ENCODE data around the gene MORN3. TPM values are rescaled to one million over a fixed set of nuclear protein-coding genes. Genes with fewer than 3 reads are reported as not detected.
"Not testable (repeated sequence)": the region's sequence is repeated elsewhere in the genome, so short reads cannot be mapped to it uniquely, and the experiment has no call there.

The MORN3 gene
- total RNA-seq, 1 experiment from 2014 or later: not detected

GRCh38 chr12:121638298-121639202 lies 30.9 kb downstream of the MORN3 start:
- no peak for DNase-seq (ENCODE audit: low read depth)

DNA sequence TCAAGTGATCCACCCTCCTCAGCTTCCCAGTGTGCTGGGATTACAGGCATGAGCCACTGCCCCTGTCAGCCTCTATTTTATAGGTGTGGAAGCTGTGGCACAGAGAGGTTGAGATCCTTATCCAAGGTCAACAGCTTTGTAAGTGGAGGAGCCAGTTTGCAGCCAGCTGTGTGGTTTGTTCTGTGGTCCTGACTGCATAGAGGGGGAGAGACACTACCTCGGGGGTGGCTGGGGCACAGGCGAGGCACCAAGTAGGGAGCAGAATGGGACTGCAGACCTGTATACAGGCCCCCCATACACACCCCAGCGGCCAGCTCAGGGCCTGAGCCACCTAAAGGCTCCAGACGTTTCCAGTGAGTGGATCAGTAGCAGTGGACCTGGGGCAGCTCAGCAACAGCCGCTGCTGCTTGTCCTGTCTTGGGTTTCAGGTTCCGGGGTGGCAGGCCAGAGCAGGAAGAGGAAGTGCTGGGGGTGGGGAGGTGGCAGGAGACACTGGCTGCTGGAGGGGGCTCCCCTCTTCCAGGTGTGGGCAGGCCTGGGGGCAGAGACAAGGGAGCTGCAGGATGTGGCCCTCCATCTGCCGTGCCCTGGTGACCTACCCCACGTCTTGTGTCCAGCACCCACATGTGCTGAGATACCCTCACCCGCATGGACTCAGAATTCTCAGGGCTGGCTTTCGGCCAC lies 32.1 kb downstream of the MORN3 start:
- DNase-seq (ENCODE audit: low read depth): no peak

DNA sequence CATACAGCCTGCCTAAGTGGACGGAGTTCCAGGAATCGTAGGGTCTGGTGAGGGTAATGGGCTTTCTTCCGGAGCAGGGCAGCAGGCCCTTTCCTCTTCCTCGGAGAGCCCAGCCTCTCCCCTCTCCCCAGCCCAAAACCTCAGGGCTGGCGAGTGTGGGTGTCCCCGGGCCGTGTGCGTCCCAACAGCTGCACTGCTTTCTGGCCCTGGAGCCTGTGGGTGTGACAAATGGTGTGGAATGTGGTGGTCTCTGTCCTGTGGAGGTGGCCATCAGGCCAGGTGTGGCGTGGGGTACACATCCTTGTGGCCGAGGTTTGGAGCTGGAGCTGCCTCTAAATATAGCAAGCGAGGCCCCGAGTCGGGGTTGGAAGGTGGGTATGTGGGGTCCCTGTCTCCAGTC lies 34.6 kb downstream of the MORN3 start:
- no peak for DNase-seq (ENCODE audit: low read depth)

GRCh38 chr12:121633833-121634196 lies 35.6 kb downstream of the MORN3 start:
- not testable (repeated sequence) for DNase-seq (ENCODE audit: low read depth)

DNA sequence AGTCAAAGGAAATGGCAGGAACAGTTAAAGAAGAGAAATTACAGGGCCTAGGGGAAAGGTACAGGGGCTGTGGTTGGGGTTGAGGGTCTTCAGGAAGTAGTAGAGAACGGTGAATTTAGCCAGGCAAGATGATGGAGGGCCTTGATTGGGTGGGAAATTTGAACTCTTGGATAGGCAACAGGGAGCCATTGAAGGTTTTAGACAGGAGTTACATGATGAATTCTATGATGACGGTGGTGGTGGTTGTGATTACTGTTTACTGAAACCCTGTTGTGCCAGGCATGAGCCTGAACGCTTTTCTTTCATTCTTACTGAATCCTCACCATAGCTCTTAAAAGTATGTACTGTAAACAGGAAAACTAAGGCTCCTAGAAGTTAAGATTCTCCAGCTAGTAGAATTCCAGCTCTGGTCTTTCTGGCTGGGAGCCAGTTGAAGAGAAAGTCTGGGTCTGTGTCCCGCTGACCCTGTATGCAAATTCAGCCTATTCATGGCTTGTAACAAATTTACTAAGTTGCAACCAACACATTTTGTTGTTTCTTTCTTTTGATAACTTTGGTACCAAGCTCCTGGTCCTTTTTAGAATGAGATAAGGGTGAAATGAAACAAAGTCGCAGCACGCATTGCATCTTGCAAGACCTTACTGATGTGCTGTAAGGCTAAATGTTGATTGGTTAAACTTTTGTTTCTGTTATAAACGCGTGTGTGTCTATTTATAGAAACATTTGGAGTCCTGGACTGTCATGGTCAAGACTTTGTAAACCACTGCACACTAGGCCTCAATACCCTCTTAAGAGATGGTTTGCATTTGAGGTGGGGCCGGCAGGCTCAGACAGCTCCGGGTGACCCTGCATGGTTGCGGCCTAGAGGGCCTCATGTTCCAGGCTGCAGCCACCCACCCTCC lies 37.1 kb downstream of the MORN3 start:
- no peak for DNase-seq (ENCODE audit: low read depth)

- DNase-seq (ENCODE audit: low read depth): no peak
Observed at GRCh38 chr12:121630791-121631355, 38.6 kb downstream of the MORN3 start.

DNA sequence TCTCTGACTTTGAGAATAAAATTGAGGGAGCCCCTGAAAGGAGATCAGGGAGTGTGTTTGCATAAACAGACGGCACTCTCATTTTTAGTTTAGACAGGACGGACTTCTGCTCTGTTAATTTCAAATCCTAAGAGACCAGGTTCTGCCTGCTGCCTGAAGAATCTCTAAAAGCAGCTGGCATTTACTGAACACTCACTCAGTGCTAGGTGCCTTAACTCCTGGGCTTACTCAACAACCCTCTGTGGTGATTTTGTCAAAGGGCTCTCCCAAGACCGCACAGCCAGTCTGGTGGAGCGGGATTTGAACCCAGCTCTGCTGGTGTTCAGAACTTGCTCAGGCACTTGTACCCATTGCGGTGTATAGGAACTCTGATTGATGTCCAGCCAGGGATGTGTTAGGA lies 40.9 kb downstream of the MORN3 start:
- no peak for DNase-seq (ENCODE audit: low read depth)

- DNase-seq (ENCODE audit: low read depth): no peak
Observed at GRCh38 chr12:121628037-121628436, 41.4 kb downstream of the MORN3 start.

DNA sequence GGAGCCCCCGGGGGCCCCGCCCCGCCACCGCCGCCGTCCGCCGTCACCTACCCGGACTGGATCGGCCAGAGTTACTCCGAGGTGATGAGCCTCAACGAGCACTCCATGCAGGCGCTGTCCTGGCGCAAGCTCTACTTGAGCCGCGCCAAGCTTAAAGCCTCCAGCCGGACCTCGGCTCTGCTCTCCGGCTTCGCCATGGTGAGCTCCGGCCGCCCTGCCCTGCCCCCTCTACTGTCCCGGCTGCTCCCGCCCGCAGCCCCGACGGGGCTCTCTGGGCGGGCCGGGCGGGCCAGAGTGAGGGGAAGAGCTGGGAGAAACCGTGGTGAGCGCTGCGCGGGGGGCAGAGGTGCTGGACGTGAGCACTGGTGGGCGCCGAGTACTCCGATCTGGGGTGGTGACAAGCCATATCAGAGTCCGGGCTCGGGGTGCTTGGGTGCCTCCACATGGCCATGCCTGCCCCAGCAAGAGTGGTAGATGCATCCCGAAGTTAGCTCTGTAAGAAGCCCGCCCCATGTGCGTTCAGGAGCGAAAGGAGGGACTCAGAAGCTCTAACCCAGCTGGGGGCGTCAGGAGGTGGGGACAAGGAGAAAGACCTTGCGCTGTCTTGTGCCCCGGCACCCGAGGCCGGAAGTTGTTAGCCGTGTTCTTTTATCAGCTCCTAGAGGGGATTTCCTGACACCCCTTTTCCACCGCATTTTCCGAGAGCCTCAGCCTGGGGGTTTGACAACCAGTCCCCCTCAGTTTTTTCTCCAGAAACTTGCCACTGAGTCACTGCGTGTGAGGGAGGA lies 42.4 kb downstream of the MORN3 start:
- DNase-seq (ENCODE audit: low read depth): peak; percentile 62

DNA sequence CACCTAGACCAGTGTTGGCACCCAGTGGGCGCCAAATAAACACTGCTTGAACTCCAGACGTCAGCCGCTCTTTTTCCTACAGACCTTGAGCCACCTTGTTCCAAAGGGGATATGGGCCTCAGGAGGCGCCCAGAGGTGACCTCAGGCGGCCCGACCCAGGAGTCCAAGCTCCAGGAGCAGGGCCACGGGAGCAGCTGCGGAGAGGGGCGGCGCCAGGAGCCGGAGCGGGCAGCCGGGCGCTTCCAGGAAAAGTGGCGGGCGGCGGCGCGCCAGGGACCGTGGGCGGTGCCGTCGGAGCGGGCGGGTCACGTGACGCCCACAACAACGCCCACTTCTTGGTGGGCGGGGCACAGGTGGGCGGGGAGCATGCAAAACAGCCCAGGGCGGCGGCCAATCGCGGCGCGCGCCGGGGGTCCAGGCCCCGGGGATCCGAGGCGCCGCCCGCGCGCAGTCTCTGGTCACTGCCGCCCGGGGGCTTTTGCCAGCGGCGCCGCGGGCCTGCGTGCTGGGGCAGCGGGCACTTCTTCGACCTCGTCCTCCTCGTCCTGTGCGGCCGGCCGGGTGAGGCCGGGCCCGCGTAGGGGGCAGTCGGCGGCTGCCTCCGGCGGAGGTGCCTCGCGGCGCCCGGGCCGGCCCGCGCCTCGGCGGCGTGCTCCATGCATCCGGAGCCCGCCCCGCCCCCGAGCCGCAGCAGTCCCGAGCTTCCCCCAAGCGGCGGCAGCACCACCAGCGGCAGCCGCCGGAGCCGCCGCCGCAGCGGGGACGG lies 43.2 kb downstream of the MORN3 start, which contains the start of gene ORAI1:
Gene ORAI1, plus strand, starts transcription at position 444 of the 766 bp plus-strand sequence.
- peak; percentile 92 for DNase-seq (ENCODE audit: low read depth)

- DNase-seq (ENCODE audit: low read depth): no peak
Observed at GRCh38 chr12:121620333-121620891, 49.0 kb downstream of the MORN3 start.

DNA sequence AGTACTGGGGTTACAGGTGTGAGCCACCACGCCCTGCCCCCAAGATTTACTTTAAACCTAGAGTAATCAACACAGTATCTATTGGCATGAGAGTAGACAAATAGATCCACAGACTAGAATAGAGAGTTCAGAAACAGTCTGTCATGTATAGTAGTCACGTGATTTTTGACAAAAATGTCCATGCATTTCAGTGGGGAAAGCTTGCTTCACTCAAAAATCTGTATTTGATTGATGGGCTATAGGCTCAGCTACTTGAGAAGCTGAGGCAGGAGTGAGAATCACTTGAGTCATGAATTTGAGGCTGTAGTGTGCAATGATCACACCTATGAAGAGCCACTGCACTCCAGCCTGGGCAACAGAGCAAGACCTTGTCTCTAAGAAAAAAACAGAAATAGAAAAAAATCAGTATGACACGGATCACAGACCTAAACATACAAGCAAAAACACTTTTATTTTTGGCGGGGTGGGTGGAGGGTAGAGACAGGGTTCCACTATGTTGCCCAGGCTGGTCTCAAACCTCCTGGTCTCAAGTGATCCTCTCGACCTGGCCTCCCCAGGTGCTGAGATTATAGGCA lies 50.7 kb downstream of the MORN3 start:
- no peak for DNase-seq (ENCODE audit: low read depth)

- no peak for DNase-seq (ENCODE audit: low read depth)
Observed at GRCh38 chr12:121614872-121615467, 54.5 kb downstream of the MORN3 start.

- DNase-seq (ENCODE audit: low read depth): no peak
Observed at GRCh38 chr12:121613462-121613861, 56.0 kb downstream of the MORN3 start.

- no peak for DNase-seq (ENCODE audit: low read depth)
Observed at GRCh38 chr12:121611306-121611705, 58.1 kb downstream of the MORN3 start.

- peak; percentile 47 for DNase-seq (ENCODE audit: low read depth)
Observed at GRCh38 chr12:121610239-121611149, 59.0 kb downstream of the MORN3 start.

GRCh38 chr12:121608301-121608700 lies 61.2 kb downstream of the MORN3 start:
- no peak for DNase-seq (ENCODE audit: low read depth)

- no peak for DNase-seq (ENCODE audit: low read depth)
Observed at GRCh38 chr12:121603581-121603980, 65.9 kb downstream of the MORN3 start.
